ENCODE data around the gene HLCS. TPM values are rescaled to one million over a fixed set of nuclear protein-coding genes. Genes with fewer than 3 reads are reported as not detected.
"Not testable (repeated sequence)": the region's sequence is repeated elsewhere in the genome, so short reads cannot be mapped to it uniquely, and the experiment has no call there.

HLCS gene
- total RNA-seq, 1 donor from 2014 or later, result 21.9 TPM

GRCh38 chr21:36959020-36959835, 7.2 kb downstream of the HLCS start:
- Mint-ChIP-seq H3K4me1 (no peaks in the 10 kb centered on the region), H3K9me3 (no peaks in the 10 kb centered on the region), H3K36me3 (ENCODE audit: low read depth) (peaks cover 3% of the 10 kb centered on the region), H3K27me3 (ENCODE audit: low read depth) (no peaks in the 10 kb centered on the region), H3K27ac (ENCODE audit: unreplicated experiment) (no peak overlapping the region), H3K4me3 (no peak overlapping the region)
- TF ChIP-seq CTCF (conservative IDR thresholded peaks at IDR 0.05), result no peak
- no peak for DNase-seq (ENCODE audit: low read depth, low spot score)

DNA sequence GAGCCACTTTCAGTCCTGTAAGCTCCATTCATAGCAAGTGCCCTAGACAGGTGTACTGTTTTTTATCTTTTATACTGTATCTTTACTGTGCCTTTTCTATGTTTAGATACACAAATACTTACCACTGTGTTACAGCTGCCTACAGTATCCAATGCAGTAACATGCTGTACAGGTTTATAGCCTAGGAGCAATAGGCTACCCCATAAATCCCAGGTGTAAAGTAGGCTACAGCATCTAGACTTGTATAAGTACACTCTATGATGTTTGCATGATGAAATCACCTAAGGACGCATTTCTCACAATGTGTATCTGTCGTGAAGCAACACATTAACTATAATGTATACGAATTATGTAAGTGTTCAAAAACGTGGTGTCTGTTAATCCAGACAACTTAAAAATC, 10.7 kb downstream of the HLCS start:
- no peak for TF ChIP-seq CTCF (conservative IDR thresholded peaks at IDR 0.05)
- no peaks in the 10 kb centered on the region for H3K9me3 Mint-ChIP-seq
- no peak overlapping the region for H3K4me3 Mint-ChIP-seq
- H3K4me1 Mint-ChIP-seq, result no peaks in the 10 kb centered on the region
- H3K27ac Mint-ChIP-seq (ENCODE audit: unreplicated experiment), result no peak overlapping the region
- H3K36me3 Mint-ChIP-seq (ENCODE audit: low read depth), result peaks cover 3% of the 10 kb centered on the region
- H3K27me3 Mint-ChIP-seq (ENCODE audit: low read depth), result no peaks in the 10 kb centered on the region
- no peak for DNase-seq (ENCODE audit: low read depth, low spot score)

- H3K4me1 Mint-ChIP-seq; H3K9me3 Mint-ChIP-seq; H3K27me3 Mint-ChIP-seq (ENCODE audit: low read depth); H3K27ac Mint-ChIP-seq (ENCODE audit: unreplicated experiment); DNase-seq (ENCODE audit: low read depth, low spot score); H3K4me3 Mint-ChIP-seq: not testable (repeated sequence)
- H3K36me3 Mint-ChIP-seq (ENCODE audit: low read depth), result peaks cover 14% of the 10 kb centered on the region
Observed at GRCh38 chr21:36952331-36952730, 14.1 kb downstream of the HLCS start.

- H3K27ac Mint-ChIP-seq (ENCODE audit: unreplicated experiment), result no peak overlapping the region
- H3K27me3 Mint-ChIP-seq (ENCODE audit: low read depth), result no peaks in the 10 kb centered on the region
- no peak for TF ChIP-seq CTCF (conservative IDR thresholded peaks at IDR 0.05)
- H3K4me3 Mint-ChIP-seq, result no peak overlapping the region
- peaks cover 19% of the 10 kb centered on the region for H3K36me3 Mint-ChIP-seq (ENCODE audit: low read depth)
- peaks cover 14% of the 10 kb centered on the region for H3K4me1 Mint-ChIP-seq
- H3K9me3 Mint-ChIP-seq, result no peaks in the 10 kb centered on the region
- no peak for DNase-seq (ENCODE audit: low read depth, low spot score)
Observed at GRCh38 chr21:36949171-36950141, 17.0 kb downstream of the HLCS start.

DNA sequence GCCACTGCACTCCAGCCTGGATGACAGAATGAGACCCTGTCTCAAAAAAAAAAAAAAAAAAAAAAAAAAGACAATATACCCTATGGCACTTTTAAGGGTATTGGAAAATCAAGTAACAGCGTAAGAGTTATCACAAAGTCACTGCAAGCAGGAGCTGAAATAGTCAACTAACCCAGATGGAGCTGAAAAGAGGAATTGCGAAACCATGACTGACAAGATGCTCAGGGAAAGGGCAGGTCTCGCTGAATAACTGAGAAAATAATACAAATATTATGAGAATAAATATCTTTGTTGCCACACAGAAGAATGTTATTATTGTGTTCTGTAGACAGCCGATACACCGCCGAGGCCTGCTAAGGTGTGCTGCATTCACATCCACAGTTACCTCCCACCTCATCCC, 17.8 kb downstream of the HLCS start:
- no peak for DNase-seq (ENCODE audit: low read depth, low spot score)
- TF ChIP-seq CTCF (conservative IDR thresholded peaks at IDR 0.05), result no peak
- Mint-ChIP-seq H3K9me3 (no peaks in the 10 kb centered on the region), H3K27ac (ENCODE audit: unreplicated experiment) (no peak overlapping the region), H3K4me3 (no peak overlapping the region), H3K36me3 (ENCODE audit: low read depth) (peaks cover 19% of the 10 kb centered on the region), H3K27me3 (ENCODE audit: low read depth) (no peaks in the 10 kb centered on the region), H3K4me1 (peaks cover 14% of the 10 kb centered on the region)
